Type B pancreatic cell (in vitro differentiated cells): ENCODE data around the gene INTS11. TPM values are rescaled to one million over a fixed set of nuclear protein-coding genes. Genes with fewer than 3 reads are reported as not detected.

Experiments used
- DNase-seq: peaks from one replicate; pipeline ENCODE4 v3.0.0; 2021; ENCODE audit warnings: mixed read lengths; ENCODE audit not compliant: unreplicated experiment; ENCODE audit errors: extremely low spot score
- H3K27ac Mint-ChIP-seq: 2 replicates; pipeline ENCODE4 v1.8.0; 2021; ENCODE audit warnings: mild to moderate bottlenecking, mixed read lengths
- H3K27me3 Mint-ChIP-seq: 2 replicates; pipeline ENCODE4 v1.8.0; 2021; ENCODE audit warnings: mixed read lengths
- H3K36me3 Mint-ChIP-seq: 2 replicates; pipeline ENCODE4 v1.8.0; 2021; ENCODE audit warnings: mixed read lengths
- H3K4me1 Mint-ChIP-seq: one replicate; pipeline ENCODE4 v1.8.0; 2021; ENCODE audit warnings: mixed read lengths; ENCODE audit not compliant: unreplicated experiment
- H3K4me3 Mint-ChIP-seq: 2 replicates; pipeline ENCODE4 v1.8.0; 2021; ENCODE audit warnings: mild to moderate bottlenecking, mixed read lengths
- H3K9me3 Mint-ChIP-seq: 2 replicates; pipeline ENCODE4 v1.8.0; 2021; ENCODE audit warnings: mixed read lengths
- microRNA-seq: library from miRNA; unstranded; fragments of <30 nt; microRNA quantifications from one replicate; pipeline ENCODE4, GENCODE V29; 2020
- total RNA-seq: library from RNA; stranded (reverse); gene quantifications from 2 replicates; pipeline ENCODE4 v1.2.1, GENCODE V29; 2021; ENCODE audit warnings: low replicate concordance
- TF ChIP-seq, protein P1 (sequence below): fragments of 200-600 bp; sonication (generic); conservative IDR thresholded peaks from 2 replicates; pipeline ENCODE4 v1.5.0; 2021; ENCODE audit warnings: antibody characterized with exemption, mild to moderate bottlenecking

The INTS11 gene
- total RNA-seq, 1 donor from 2014 or later: 138 TPM

- no peaks in the 10 kb centered on the region for H3K9me3 Mint-ChIP-seq
- no peak overlapping the region for H3K4me3 Mint-ChIP-seq
- TF ChIP-seq, protein P1, sequence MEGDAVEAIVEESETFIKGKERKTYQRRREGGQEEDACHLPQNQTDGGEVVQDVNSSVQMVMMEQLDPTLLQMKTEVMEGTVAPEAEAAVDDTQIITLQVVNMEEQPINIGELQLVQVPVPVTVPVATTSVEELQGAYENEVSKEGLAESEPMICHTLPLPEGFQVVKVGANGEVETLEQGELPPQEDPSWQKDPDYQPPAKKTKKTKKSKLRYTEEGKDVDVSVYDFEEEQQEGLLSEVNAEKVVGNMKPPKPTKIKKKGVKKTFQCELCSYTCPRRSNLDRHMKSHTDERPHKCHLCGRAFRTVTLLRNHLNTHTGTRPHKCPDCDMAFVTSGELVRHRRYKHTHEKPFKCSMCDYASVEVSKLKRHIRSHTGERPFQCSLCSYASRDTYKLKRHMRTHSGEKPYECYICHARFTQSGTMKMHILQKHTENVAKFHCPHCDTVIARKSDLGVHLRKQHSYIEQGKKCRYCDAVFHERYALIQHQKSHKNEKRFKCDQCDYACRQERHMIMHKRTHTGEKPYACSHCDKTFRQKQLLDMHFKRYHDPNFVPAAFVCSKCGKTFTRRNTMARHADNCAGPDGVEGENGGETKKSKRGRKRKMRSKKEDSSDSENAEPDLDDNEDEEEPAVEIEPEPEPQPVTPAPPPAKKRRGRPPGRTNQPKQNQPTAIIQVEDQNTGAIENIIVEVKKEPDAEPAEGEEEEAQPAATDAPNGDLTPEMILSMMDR: no peak
- H3K4me1 Mint-ChIP-seq: peaks cover 25% of the 10 kb centered on the region
- peaks cover 5% of the 10 kb centered on the region for H3K36me3 Mint-ChIP-seq
- no peaks in the 10 kb centered on the region for H3K27me3 Mint-ChIP-seq
- DNase-seq: no peak
- no peak overlapping the region for H3K27ac Mint-ChIP-seq
Measured at GRCh38 chr1:1267488-1268283, 56.8 kb downstream of the INTS11 start.

DNA sequence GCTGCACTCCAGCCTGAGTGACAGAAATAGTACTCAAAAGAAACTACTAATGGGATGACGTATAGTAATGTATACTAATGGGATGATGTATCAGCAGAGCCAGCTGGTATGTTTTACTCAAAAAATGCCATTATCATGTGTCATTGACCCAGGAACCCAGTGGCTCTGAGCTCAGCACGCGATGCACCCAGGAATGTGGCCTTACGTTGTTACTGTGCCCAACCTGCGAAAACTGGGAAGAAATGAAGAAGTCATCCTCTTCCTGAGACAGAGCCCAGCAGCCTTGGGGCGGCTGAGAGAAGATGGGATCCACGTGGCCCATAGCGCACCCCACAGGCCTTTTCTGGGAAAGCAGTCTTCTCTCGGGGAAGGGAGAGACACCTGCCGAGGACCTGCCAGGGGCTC is 59.6 kb downstream of the INTS11 start:
- Mint-ChIP-seq H3K9me3 (no peaks in the 10 kb centered on the region), H3K4me3 (no peak overlapping the region), H3K36me3 (peaks cover 4% of the 10 kb centered on the region), H3K27me3 (no peaks in the 10 kb centered on the region), H3K4me1 (peaks cover 2% of the 10 kb centered on the region), H3K27ac (no peak overlapping the region)
- DNase-seq: no peak
- TF ChIP-seq, protein P1: peak; percentile 36

DNA sequence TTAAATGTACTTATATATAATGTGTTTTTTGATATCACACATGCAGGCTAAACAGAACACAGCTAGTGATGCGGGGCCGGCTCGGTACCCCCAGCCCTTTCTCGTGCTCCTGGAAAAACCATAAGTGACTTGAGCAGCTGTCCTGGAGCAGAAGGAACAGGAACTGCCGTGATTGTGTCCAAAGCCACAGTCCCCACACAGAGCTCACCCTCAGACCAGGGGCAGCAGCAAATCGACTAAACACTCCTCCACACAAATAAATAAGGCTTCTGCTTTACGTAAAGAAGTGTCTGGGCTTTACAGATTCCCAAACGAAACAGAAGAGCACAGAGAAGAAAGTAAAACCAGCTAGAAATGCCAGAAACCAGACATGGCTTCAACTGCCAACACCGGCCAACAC is 60.4 kb downstream of the INTS11 start:
- no peaks in the 10 kb centered on the region for H3K27me3 Mint-ChIP-seq
- no peaks in the 10 kb centered on the region for H3K9me3 Mint-ChIP-seq
- H3K36me3 Mint-ChIP-seq: peaks cover 5% of the 10 kb centered on the region
- H3K4me3 Mint-ChIP-seq: no peak overlapping the region
- no peak for DNase-seq
- TF ChIP-seq, protein P1: no peak
- H3K27ac Mint-ChIP-seq: no peak overlapping the region
- no peaks in the 10 kb centered on the region for H3K4me1 Mint-ChIP-seq

DNA sequence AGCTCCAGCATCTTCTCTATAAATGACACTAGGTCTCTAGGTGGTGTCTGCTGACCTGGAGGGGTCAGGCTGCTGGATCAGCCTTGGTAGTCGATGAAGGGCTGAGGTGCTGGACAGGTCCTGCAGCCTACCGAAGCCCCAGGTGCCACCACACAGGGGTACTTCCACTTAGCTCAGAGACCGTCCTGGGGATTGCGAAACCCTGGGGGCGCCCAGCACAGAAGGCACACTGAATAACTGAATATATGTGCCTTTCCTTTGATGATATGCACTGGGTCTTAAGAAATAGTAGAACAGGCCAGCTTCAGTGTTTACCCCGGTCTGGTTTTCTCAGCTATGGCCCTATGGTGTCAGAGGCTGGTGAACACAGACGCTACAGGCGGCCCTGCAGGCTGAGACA is 61.7 kb downstream of the INTS11 start:
- TF ChIP-seq, protein P1: no peak
- H3K4me1 Mint-ChIP-seq: no peaks in the 10 kb centered on the region
- peaks cover 6% of the 10 kb centered on the region for H3K36me3 Mint-ChIP-seq
- no peaks in the 10 kb centered on the region for H3K27me3 Mint-ChIP-seq
- no peaks in the 10 kb centered on the region for H3K9me3 Mint-ChIP-seq
- no peak for DNase-seq
- no peak overlapping the region for H3K27ac Mint-ChIP-seq
- no peak overlapping the region for H3K4me3 Mint-ChIP-seq

DNA sequence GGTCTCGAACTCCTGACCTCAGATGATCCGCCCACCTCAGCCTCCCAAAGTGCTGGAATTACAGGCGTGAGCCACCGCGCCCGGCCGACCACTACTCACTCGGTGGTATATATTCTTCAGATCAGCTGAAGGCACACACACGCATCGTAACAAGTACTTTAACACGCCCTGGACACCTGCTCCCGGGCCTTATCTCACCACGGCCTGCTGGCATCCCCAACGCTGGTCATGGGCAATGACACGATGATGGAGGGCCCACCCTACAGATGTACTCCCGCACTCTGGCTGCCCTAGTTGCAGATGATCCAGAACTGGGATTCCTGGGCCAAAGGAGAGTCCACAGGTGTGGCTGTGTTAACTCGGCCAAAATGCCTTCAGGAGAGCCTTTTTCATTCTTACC is 62.4 kb downstream of the INTS11 start:
- Mint-ChIP-seq H3K36me3 (peaks cover 8% of the 10 kb centered on the region), H3K27me3 (no peaks in the 10 kb centered on the region), H3K4me3 (no peak overlapping the region)

More for the DNA sequence above, 62.4 kb downstream of the INTS11 start:
- no peak for DNase-seq
- Mint-ChIP-seq H3K4me1 (no peaks in the 10 kb centered on the region), H3K9me3 (no peaks in the 10 kb centered on the region), H3K27ac (no peak overlapping the region)
- TF ChIP-seq, protein P1: no peak

Small RNA genes lying within 50 kb of the gene (microRNA-seq; reads per million reads assigned to microRNA genes)
- gene MIR6726 (6.3 reads per million, percentile 24 among the genes with 10 or more reads in this experiment), gene MIR6727 (0.83 reads per million), gene MIR6808 (not detected)

Other genes starting within 250 kb of the INTS11 start
- 20.0 and 21.2 TPM in 2 replicates for gene C1orf159, start 208.6 kb downstream of the INTS11 start, total RNA-seq
- 0.88 and 1.4 TPM in 2 replicates for gene TTLL10, start 150.8 kb downstream of the INTS11 start, total RNA-seq
- 0.38 TPM in 1 of 2 replicates, not detected in the other for gene TNFRSF18, start 118.1 kb downstream of the INTS11 start, total RNA-seq
- gene TNFRSF4, start 110.5 kb downstream of the INTS11 start, total RNA-seq: 0.31 TPM in 1 of 2 replicates, not detected in the other
- 116 and 136 TPM in 2 replicates for gene SDF4, start 92.7 kb downstream of the INTS11 start, total RNA-seq
- 19.5 and 30.2 TPM in 2 replicates for gene B3GALT6, start 92.4 kb downstream of the INTS11 start, total RNA-seq
- gene C1QTNF12, start 77.9 kb downstream of the INTS11 start, total RNA-seq: 2.5 TPM in 2 replicates
- gene UBE2J2, start 50.8 kb downstream of the INTS11 start, total RNA-seq: 56.5 and 73.8 TPM in 2 replicates
- gene SCNN1D, start 44.2 kb downstream of the INTS11 start, total RNA-seq: 2.7 and 13.5 TPM in 2 replicates
- 93.9 and 103 TPM in 2 replicates for gene ACAP3, start 16.7 kb downstream of the INTS11 start, total RNA-seq
- gene PUSL1, start 16.1 kb downstream of the INTS11 start, total RNA-seq: 20.4 and 25.5 TPM in 2 replicates
- 24.2 and 28.5 TPM in 2 replicates for gene CPTP, start 142 bp upstream of the INTS11 start, total RNA-seq
- 0.83 and 0.89 TPM in 2 replicates for gene TAS1R3, start 6.6 kb upstream of the INTS11 start, total RNA-seq
- gene DVL1, start 24.8 kb upstream of the INTS11 start, total RNA-seq: 62.8 and 63.5 TPM in 2 replicates
- 17.6 and 78.1 TPM in 2 replicates for gene MXRA8, start 33.9 kb upstream of the INTS11 start, total RNA-seq
- gene AURKAIP1, start 50.5 kb upstream of the INTS11 start, total RNA-seq: 122 and 143 TPM in 2 replicates
- 194 and 298 TPM in 2 replicates for gene CCNL2, start 74.7 kb upstream of the INTS11 start, total RNA-seq
- 98.9 and 108 TPM in 2 replicates for gene MRPL20, start 82.6 kb upstream of the INTS11 start, total RNA-seq
- gene ANKRD65, start 96.6 kb upstream of the INTS11 start, total RNA-seq: 7.6 and 11.1 TPM in 2 replicates
- 44.5 and 49.9 TPM in 2 replicates for gene VWA1, start 111.0 kb upstream of the INTS11 start, total RNA-seq
- gene ATAD3C, start 125.0 kb upstream of the INTS11 start, total RNA-seq: 1.8 and 2.4 TPM in 2 replicates
- 37.2 and 44.3 TPM in 2 replicates for gene ATAD3B, start 147.1 kb upstream of the INTS11 start, total RNA-seq
- gene ATAD3A, start 187.5 kb upstream of the INTS11 start, total RNA-seq: 37.8 and 39.8 TPM in 2 replicates
- 3.1 and 10.3 TPM in 2 replicates for gene TMEM240, start 216.0 kb upstream of the INTS11 start, total RNA-seq